ENCODE results near the gene HPDL.
A peak's percentile ranks its signal among the peaks of the same experiment; 100 is the strongest.

Gene HPDL

GRCh38 chr1:45325851-45326506 is 716 bp upstream of the HPDL start:
- no peak for DNase-seq

- no peak for DNase-seq
These were observed 1.2 kb downstream of the HPDL start for GRCh38 chr1:45327644-45328515.

GRCh38 chr1:45328680-45329079 is 2.0 kb downstream of the HPDL start:
- no peak for DNase-seq

GRCh38 chr1:45329445-45329844 is 2.8 kb downstream of the HPDL start:
- no peak for DNase-seq

GRCh38 chr1:45331436-45332345 is 5.0 kb downstream of the HPDL start:
- no peak for DNase-seq

GRCh38 chr1:45332346-45332720 is 5.6 kb downstream of the HPDL start:
- DNase-seq, result no peak

- DNase-seq, result peak; percentile 58 to 79 (median 74)
These were observed 7.9 kb downstream of the HPDL start for GRCh38 chr1:45334308-45335245.

GRCh38 chr1:45335855-45336324 is 9.2 kb downstream of the HPDL start:
- no peak for DNase-seq

- DNase-seq, result no peak
These were observed 11.1 kb downstream of the HPDL start for GRCh38 chr1:45337630-45338325.

- DNase-seq, result peak; percentile 90 to 96 (median 94)
These were observed 13.3 kb downstream of the HPDL start, which contains the start of the genes MUTYH and TOE1 for GRCh38 chr1:45339789-45340558. Gene MUTYH (minus strand): TSS chr1:45340440. CDS start chr1:45334505, 5,935 bp downstream. Gene TOE1 (plus strand): TSS chr1:45340170. CDS start chr1:45340253, 83 bp downstream.

GRCh38 chr1:45340816-45341466 is 14.2 kb downstream of the HPDL start:
- DNase-seq, result peak in 3 of 4 experiments; percentile 17 to 20 (median 19)

GRCh38 chr1:45344499-45344898 is 17.8 kb downstream of the HPDL start:
- DNase-seq, result no peak

- no peak for DNase-seq
These were observed 18.3 kb downstream of the HPDL start for GRCh38 chr1:45345014-45345413.

GRCh38 chr1:45346473-45346872 is 19.8 kb downstream of the HPDL start:
- no peak for DNase-seq

- DNase-seq, result no peak
These were observed 21.3 kb downstream of the HPDL start for GRCh38 chr1:45348020-45348419.

GRCh38 chr1:45348609-45348965 is 21.9 kb downstream of the HPDL start:
- no peak for DNase-seq

- DNase-seq, result no peak
These were observed 22.4 kb downstream of the HPDL start for GRCh38 chr1:45348966-45349677.

GRCh38 chr1:45351508-45351907 is 24.8 kb downstream of the HPDL start:
- DNase-seq, result no peak

- peak; percentile 37 to 65 (median 59) for DNase-seq
These were observed 27.0 kb downstream of the HPDL start for GRCh38 chr1:45353685-45354084.

Measured in suppressor macrophage (primary cell).